ENCODE data around the gene FUNDC2. TPM values are rescaled to one million over a fixed set of nuclear protein-coding genes. Genes with fewer than 3 reads are reported as not detected.
"Not testable (repeated sequence)": the region's sequence is repeated elsewhere in the genome, so short reads cannot be mapped to it uniquely, and the experiment has no call there.

Gene FUNDC2
- polyA plus RNA-seq, 1 donor from 2014 or later, result 169 TPM

GRCh38 chrX:155006379-155006778 lies 20.3 kb upstream of the FUNDC2 start:
- not testable (repeated sequence) for H3K9me3 Mint-ChIP-seq, H3K27ac Mint-ChIP-seq, H3K4me3 Mint-ChIP-seq, H3K27me3 Mint-ChIP-seq, H3K36me3 Mint-ChIP-seq, H3K4me1 Mint-ChIP-seq

- H3K9me3 Mint-ChIP-seq, H3K36me3 Mint-ChIP-seq, H3K4me1 Mint-ChIP-seq, H3K27ac Mint-ChIP-seq, H3K4me3 Mint-ChIP-seq, H3K27me3 Mint-ChIP-seq: not testable (repeated sequence)
Observed at GRCh38 chrX:155006913-155007671, 19.6 kb upstream of the FUNDC2 start.

DNA sequence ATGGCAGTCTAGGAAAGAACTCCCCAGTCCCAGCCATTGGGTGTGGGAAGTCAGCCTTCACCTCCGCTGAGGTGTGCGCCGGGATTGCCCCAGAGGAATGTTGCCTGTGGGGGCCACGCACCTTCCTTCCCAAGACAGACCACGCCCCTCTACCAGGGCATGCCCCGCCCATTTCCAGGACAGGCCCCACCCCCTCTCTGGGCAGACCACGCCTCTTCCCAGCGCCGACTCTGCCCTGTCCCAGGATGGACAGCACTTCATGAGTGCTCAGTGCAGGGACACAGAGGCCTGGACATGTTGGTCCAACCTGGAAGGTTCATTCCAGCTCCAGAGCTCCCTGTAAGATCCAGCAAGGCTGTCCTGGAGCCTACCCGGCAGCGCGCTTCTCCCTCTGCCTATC lies 18.1 kb upstream of the FUNDC2 start:
- not testable (repeated sequence) for H3K4me1 Mint-ChIP-seq, H3K9me3 Mint-ChIP-seq, H3K27me3 Mint-ChIP-seq, H3K36me3 Mint-ChIP-seq, H3K4me3 Mint-ChIP-seq, H3K27ac Mint-ChIP-seq

- Mint-ChIP-seq H3K36me3 (no peaks in the 10 kb centered on the region), H3K27me3 (no peaks in the 10 kb centered on the region), H3K4me3 (no peak overlapping the region), H3K4me1 (no peaks in the 10 kb centered on the region), H3K9me3 (no peaks in the 10 kb centered on the region), H3K27ac (no peak overlapping the region)
Observed at GRCh38 chrX:155009994-155010472, 16.6 kb upstream of the FUNDC2 start.

- Mint-ChIP-seq H3K27ac (no peak overlapping the region), H3K36me3 (peaks cover 2% of the 10 kb centered on the region), H3K9me3 (no peaks in the 10 kb centered on the region), H3K4me3 (no peak overlapping the region), H3K4me1 (peaks cover 0 to 3% (median 0%) of the 10 kb centered on the region in 3 donors), H3K27me3 (no peaks in the 10 kb centered on the region)
Observed at GRCh38 chrX:155020591-155020990, 6.1 kb upstream of the FUNDC2 start.

DNA sequence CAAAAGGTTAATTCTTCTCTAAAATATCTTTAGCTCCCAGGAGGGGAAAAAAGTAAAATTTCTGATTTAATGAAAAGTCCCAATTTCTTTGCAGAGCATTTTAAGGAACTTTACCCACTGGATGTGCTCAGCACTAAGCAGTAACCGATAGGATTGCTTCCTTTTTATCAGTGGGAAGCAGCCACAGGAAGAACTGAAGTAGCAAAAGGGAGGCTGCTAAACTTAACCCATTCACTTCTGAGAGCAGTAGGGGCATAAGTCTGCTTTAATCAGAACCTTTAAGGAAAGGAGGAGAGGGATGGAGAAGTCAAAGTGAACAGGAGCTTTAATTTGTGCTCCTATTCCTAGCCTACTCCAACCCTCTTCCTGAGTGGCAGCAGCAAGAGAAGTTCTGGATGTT lies 4.1 kb upstream of the FUNDC2 start, which contains the start of gene F8:
Gene F8 (minus strand): TSS at position 139 of the 400 bp plus-strand sequence. CDS start 171 bp downstream, outside the sequence.
- H3K4me1 Mint-ChIP-seq, result peaks cover 0 to 5% (median 4%) of the 10 kb centered on the region in 3 donors
- H3K27ac Mint-ChIP-seq, result peak within 1 kb of the TSS in 1 of 3 donors; percentile 10
- no peaks in the 10 kb centered on the region for H3K9me3 Mint-ChIP-seq
- no peaks in the 10 kb centered on the region for H3K36me3 Mint-ChIP-seq
- H3K4me3 Mint-ChIP-seq, result no peak within 1 kb of the TSS
- no peaks in the 10 kb centered on the region for H3K27me3 Mint-ChIP-seq

DNA sequence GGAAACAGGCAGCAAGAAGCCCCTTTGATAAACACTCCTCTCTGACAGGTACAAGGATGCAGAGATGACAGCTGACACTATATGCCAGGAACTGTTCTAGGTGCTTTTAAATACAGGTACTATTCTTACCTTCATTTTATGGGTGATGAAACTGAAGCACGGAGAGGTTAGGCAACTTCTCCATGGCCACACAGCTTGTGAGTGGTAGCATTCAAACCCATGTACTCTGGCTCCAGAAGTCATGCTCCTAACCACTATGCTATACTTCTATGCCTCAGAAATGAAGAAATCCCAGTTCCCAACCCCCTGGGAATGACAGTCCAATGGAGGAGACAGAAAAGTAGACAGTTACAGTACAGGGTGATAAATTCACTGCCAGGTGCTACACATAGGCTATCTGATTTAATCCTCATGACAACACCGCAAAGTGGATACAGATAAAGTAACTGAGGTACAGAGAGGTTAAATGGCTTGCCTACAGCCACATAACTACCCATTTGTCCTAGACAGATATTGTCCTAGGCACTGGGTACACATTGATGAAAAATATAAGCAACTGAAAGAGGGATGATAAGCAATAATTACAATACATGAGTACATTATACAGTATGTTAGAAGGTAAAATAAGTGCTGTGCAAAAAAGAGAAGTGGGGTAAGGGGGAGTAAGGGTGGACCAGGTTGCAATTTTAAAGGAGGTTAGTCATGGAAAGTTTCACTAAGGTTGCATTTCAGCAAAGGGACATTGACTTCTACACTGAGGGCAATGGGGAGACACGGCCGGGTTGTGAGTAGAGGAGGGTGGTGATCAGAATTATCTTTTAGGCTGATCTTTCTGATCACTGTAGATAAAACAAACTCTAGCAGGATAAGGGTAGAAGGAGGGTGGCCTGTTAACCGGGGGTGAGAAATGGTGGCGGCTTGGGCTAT lies 2.5 kb upstream of the FUNDC2 start:
- Mint-ChIP-seq H3K4me3 (peak overlapping the region in 3 of 4 donors; percentile 43 to 70 (median 48)), H3K4me1 (peaks cover 5 to 13% (median 6%) of the 10 kb centered on the region in 3 donors), H3K36me3 (no peaks in the 10 kb centered on the region), H3K27ac (peak overlapping the region in 1 of 3 donors; percentile 30), H3K9me3 (no peaks in the 10 kb centered on the region), H3K27me3 (no peaks in the 10 kb centered on the region)

- Mint-ChIP-seq H3K36me3 (no peaks in the 10 kb centered on the region), H3K9me3 (no peaks in the 10 kb centered on the region), H3K4me1 (peaks cover 5 to 17% (median 10%) of the 10 kb centered on the region in 3 donors), H3K4me3 (peak overlapping the region; percentile 84 to 94 (median 92)), H3K27ac (peak overlapping the region; percentile 93 to 98 (median 97)), H3K27me3 (no peaks in the 10 kb centered on the region)
Observed at GRCh38 chrX:155026420-155026726, 271 bp upstream of the FUNDC2 start.

- Mint-ChIP-seq H3K4me1 (peaks cover 5 to 19% (median 10%) of the 10 kb centered on the region in 3 donors), H3K27me3 (no peaks in the 10 kb centered on the region), H3K9me3 (no peaks in the 10 kb centered on the region), H3K4me3 (peak overlapping the region; percentile 85 to 92 (median 92)), H3K36me3 (no peaks in the 10 kb centered on the region), H3K27ac (peak overlapping the region; percentile 96 to 98 (median 97))
Observed at GRCh38 chrX:155027509-155028066, 944 bp downstream of the FUNDC2 start.

GRCh38 chrX:155028129-155028528 lies 1.5 kb downstream of the FUNDC2 start:
- H3K9me3 Mint-ChIP-seq, result no peaks in the 10 kb centered on the region
- H3K27ac Mint-ChIP-seq, result peak overlapping the region; percentile 96 to 98 (median 97)
- no peaks in the 10 kb centered on the region for H3K36me3 Mint-ChIP-seq
- H3K27me3 Mint-ChIP-seq, result no peaks in the 10 kb centered on the region
- H3K4me3 Mint-ChIP-seq, result peak overlapping the region; percentile 85 to 92 (median 92)
- H3K4me1 Mint-ChIP-seq, result peaks cover 5 to 19% (median 10%) of the 10 kb centered on the region in 3 donors

DNA sequence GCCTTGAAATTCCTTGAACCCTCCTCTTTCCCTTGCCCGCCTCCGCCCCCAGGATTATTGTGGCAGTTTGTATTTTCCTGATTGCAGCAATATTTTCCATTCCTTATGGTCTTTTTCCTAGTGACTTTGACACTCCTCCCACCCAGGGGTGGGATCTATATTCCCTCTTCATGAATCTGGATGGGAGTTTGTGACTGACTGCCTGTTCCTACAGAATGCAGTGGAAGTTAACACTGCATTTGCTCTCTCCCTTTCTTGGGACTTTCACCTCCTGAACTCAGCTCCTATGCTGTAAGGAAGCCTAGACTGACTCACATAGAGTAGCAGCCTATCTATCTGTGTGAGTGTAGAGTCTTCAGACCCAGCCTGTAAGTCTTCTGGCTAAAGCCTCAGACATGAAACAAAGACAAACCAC lies 2.2 kb downstream of the FUNDC2 start:
- H3K36me3 Mint-ChIP-seq, result peaks cover 3% of the 10 kb centered on the region
- no peaks in the 10 kb centered on the region for H3K27me3 Mint-ChIP-seq
- H3K9me3 Mint-ChIP-seq, result no peaks in the 10 kb centered on the region
- peaks cover 5 to 19% (median 10%) of the 10 kb centered on the region in 3 donors for H3K4me1 Mint-ChIP-seq
- H3K27ac Mint-ChIP-seq, result no peak overlapping the region
- peak overlapping the region in 3 of 4 donors; percentile 9 to 91 (median 45) for H3K4me3 Mint-ChIP-seq

GRCh38 chrX:155031657-155032056 lies 5.0 kb downstream of the FUNDC2 start:
- Mint-ChIP-seq H3K27ac (peak overlapping the region in 1 of 3 donors; percentile 55), H3K27me3 (no peaks in the 10 kb centered on the region), H3K36me3 (peaks cover 8% of the 10 kb centered on the region), H3K4me1 (peaks cover 5 to 19% (median 8%) of the 10 kb centered on the region in 3 donors), H3K4me3 (no peak overlapping the region), H3K9me3 (peaks cover 0 to 6% (median under 1%) of the 10 kb centered on the region in 3 donors)

GRCh38 chrX:155035688-155036087 lies 9.0 kb downstream of the FUNDC2 start:
- Mint-ChIP-seq H3K27ac (no peak overlapping the region), H3K27me3 (no peaks in the 10 kb centered on the region), H3K4me3 (no peak overlapping the region), H3K4me1 (peaks cover 5 to 11% (median 8%) of the 10 kb centered on the region in 3 donors), H3K36me3 (peaks cover 20% of the 10 kb centered on the region), H3K9me3 (peaks cover 5 to 8% (median 6%) of the 10 kb centered on the region in 3 donors)

GRCh38 chrX:155046129-155046810 lies 19.6 kb downstream of the FUNDC2 start:
- Mint-ChIP-seq H3K27ac (no peak overlapping the region), H3K27me3 (no peaks in the 10 kb centered on the region), H3K9me3 (no peaks in the 10 kb centered on the region), H3K4me1 (peaks cover 0 to 2% (median 2%) of the 10 kb centered on the region in 3 donors), H3K4me3 (no peak overlapping the region), H3K36me3 (no peaks in the 10 kb centered on the region)

Data from IgD-negative memory B cell (primary cell).